Neural progenitor cell (in vitro differentiated cells): ENCODE results near the gene GOLGA5. TPM values are rescaled to one million over a fixed set of nuclear protein-coding genes. Genes with fewer than 3 reads are reported as not detected.
A peak's percentile ranks its signal among the peaks of the same experiment; 100 is the strongest.

Experiments
- DNase-seq: peaks from one replicate; pipeline ENCODE4 v3.0.0-alpha.2; 2016; ENCODE audit warnings: low spot score
- H2AFZ ChIP-seq: fragments of 200-600 bp; sonication (generic); replicated peaks from 2 replicates; pipeline ENCODE4 v1.6.1; 2016; ENCODE audit warnings: antibody characterized with exemption
- H3F3A ChIP-seq: fragments of 200-600 bp; sonication (generic); 2 replicates; pipeline ENCODE4 v1.6.1; 2016; ENCODE audit warnings: antibody characterized with exemption, low read depth
- H3K27ac ChIP-seq: fragments of 200-600 bp; sonication (generic); 2 replicates; pipeline ENCODE4 v1.5.1; 2016; ENCODE audit warnings: mild to moderate bottlenecking
- H3K27me3 ChIP-seq: fragments of 200-600 bp; sonication (generic); 2 replicates; pipeline ENCODE4 v1.6.1; 2016; ENCODE audit warnings: mild to moderate bottlenecking, moderate library complexity
- H3K36me3 ChIP-seq: fragments of 200-600 bp; sonication (generic); 2 replicates; pipeline ENCODE4 v1.5.1; 2016
- H3K4me1 ChIP-seq: fragments of 200-600 bp; sonication (generic); 2 replicates; pipeline ENCODE4 v1.6.1; 2016; ENCODE audit warnings: mixed run types
- H3K4me2 ChIP-seq: fragments of 200-600 bp; sonication (generic); 2 replicates; pipeline ENCODE4 v1.6.1; 2016
- H3K4me3 ChIP-seq: fragments of 200-600 bp; sonication (generic); 2 replicates; pipeline ENCODE4 v1.5.1; 2016
- H3K79me2 ChIP-seq: fragments of 200-600 bp; sonication (generic); 2 replicates; pipeline ENCODE4 v1.6.1; 2016; ENCODE audit warnings: low read depth
- H3K9ac ChIP-seq: fragments of 200-600 bp; sonication (generic); 2 replicates; pipeline ENCODE4 v1.6.1; 2016
- H3K9me3 ChIP-seq: fragments of 200-600 bp; sonication (generic); 2 replicates; pipeline ENCODE4 v1.5.1; 2016; ENCODE audit warnings: low read depth
- H4K20me1 ChIP-seq: fragments of 200-600 bp; sonication (generic); 2 replicates; pipeline ENCODE4 v1.6.1; 2016; ENCODE audit warnings: low read depth
- H3K27ac Mint-ChIP-seq: 3 replicates; pipeline ENCODE4 v1.8.0; 2021; ENCODE audit warnings: mixed read lengths
- H3K27me3 Mint-ChIP-seq: 2 replicates; pipeline ENCODE4 v1.8.0; 2022; ENCODE audit warnings: low read depth, mild to moderate bottlenecking, inconsistent platforms, moderate library complexity, mixed read lengths; ENCODE audit not compliant: insufficient read depth
- H3K36me3 Mint-ChIP-seq: 3 replicates; pipeline ENCODE4 v1.8.0; 2021; ENCODE audit warnings: mixed read lengths
- H3K4me1 Mint-ChIP-seq: 3 replicates; pipeline ENCODE4 v1.8.0; 2021; ENCODE audit warnings: mixed read lengths
- H3K4me3 Mint-ChIP-seq: 3 replicates; pipeline ENCODE4 v1.8.0; 2021; ENCODE audit warnings: mild to moderate bottlenecking, moderate library complexity, mixed read lengths
- H3K9me3 Mint-ChIP-seq: 3 replicates; pipeline ENCODE4 v1.8.0; 2020; ENCODE audit warnings: mixed read lengths
- EZH2 ChIP-seq: fragments of 200-600 bp; sonication (generic); IDR thresholded peaks from 2 replicates; pipeline ENCODE4 v1.6.1; 2017; ENCODE audit warnings: antibody characterized with exemption, mild to moderate bottlenecking, moderate library complexity
- EZH2phosphoT487 ChIP-seq: fragments of 200-600 bp; sonication (generic); IDR thresholded peaks from 2 replicates; pipeline ENCODE4 v1.6.1; 2017; ENCODE audit warnings: antibody characterized with exemption
- total RNA-seq: library from RNA; depleted of rRNA; stranded (reverse); fragments of >200 nt; gene quantifications from 2 replicates; pipeline ENCODE4 v1.2.3, GENCODE V29; 2015; ENCODE audit warnings: low replicate concordance
- TF ChIP-seq, protein P1 (sequence below): fragments of 200-600 bp; sonication (generic); IDR thresholded peaks from 2 replicates; pipeline ENCODE4 v1.5.1; 2017; ENCODE audit warnings: antibody characterized with exemption, mild to moderate bottlenecking

GOLGA5 gene
- total RNA-seq, 1 donor from 2014 or later = 34.2 TPM

DNA sequence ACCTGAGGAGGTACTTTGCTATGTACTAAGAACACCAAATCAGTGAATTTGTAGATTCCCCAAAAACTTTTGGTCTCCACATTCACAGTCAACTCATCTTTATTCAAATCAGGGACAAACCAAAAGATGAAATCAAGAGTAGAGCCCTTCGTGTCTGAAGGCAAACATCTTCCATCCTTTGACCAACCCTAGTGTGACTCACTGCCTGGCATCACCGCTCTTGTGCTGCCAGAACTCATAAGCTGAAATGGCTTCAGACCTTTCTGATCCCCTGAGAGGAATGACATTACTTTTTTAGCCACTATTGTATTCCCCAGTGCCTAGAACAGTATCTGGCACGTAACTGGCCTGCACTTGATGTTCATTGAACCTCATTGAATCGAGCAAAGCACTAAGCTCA, 50.1 kb downstream of the GOLGA5 start:
- Histone ChIP-seq H3K4me2 (no peak overlapping the region), H3K9me3 (no peaks in the 10 kb centered on the region), H3K79me2 (no peaks in the 10 kb centered on the region), H3K9ac (no peak overlapping the region), H3F3A (no peaks in the 10 kb centered on the region), H4K20me1 (no peaks in the 10 kb centered on the region), H3K36me3 (no peaks in the 10 kb centered on the region), H3K4me3 (no peak overlapping the region), H3K27ac (no peak overlapping the region), H3K27me3 (no peaks in the 10 kb centered on the region), H3K4me1 (no peaks in the 10 kb centered on the region), H2AFZ (no peak overlapping the region)
- Mint-ChIP-seq H3K27me3 (peaks cover 2% of the 10 kb centered on the region), H3K36me3 (no peaks in the 10 kb centered on the region), H3K9me3 (peaks cover 2% of the 10 kb centered on the region), H3K27ac (no peak overlapping the region), H3K4me1 (no peaks in the 10 kb centered on the region), H3K4me3 (no peak overlapping the region)
- no peak for DNase-seq
- TF ChIP-seq EZH2phosphoT487 (no peak), EZH2 (no peak)
- TF ChIP-seq, protein P1, sequence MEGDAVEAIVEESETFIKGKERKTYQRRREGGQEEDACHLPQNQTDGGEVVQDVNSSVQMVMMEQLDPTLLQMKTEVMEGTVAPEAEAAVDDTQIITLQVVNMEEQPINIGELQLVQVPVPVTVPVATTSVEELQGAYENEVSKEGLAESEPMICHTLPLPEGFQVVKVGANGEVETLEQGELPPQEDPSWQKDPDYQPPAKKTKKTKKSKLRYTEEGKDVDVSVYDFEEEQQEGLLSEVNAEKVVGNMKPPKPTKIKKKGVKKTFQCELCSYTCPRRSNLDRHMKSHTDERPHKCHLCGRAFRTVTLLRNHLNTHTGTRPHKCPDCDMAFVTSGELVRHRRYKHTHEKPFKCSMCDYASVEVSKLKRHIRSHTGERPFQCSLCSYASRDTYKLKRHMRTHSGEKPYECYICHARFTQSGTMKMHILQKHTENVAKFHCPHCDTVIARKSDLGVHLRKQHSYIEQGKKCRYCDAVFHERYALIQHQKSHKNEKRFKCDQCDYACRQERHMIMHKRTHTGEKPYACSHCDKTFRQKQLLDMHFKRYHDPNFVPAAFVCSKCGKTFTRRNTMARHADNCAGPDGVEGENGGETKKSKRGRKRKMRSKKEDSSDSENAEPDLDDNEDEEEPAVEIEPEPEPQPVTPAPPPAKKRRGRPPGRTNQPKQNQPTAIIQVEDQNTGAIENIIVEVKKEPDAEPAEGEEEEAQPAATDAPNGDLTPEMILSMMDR = no peak

DNA sequence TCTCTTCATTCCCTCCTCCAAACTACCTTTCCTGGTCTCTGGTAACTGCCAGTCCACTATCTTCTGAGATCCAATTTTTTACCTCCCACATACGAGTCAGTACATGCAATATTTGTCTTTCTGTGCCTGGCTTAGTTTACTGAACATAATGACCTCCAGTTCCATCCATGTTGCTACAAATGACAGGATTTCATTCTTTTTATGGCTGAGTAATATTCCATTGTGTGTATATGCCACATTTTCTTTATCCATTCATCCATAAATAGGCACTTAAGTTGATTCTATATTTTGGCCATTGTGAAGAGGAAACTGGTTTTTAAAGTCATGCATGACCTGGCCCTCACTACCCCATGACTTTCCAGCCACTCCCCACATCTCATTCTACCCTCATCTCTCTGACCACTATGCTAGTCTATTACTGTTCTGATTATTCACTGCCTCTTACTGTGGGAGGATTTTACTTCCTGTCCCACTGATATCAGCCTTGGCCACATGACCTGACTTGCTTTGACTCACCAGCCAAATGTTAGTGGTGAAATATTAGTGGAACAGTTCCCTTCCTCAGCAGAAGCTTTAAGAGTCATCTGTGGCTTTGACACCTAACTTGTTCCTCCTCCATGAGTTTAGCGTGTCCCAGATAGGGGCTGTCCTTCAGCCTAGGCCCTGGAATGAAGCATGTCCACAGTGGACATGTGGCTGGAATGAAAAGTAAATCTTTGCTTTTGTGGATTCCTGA, 52.2 kb downstream of the GOLGA5 start:
- no peak overlapping the region for H3K4me3 ChIP-seq
- no peak overlapping the region for H3K4me2 ChIP-seq
- Mint-ChIP-seq H3K4me3 (no peak overlapping the region), H3K36me3 (no peaks in the 10 kb centered on the region), H3K27ac (no peak overlapping the region), H3K4me1 (no peaks in the 10 kb centered on the region), H3K27me3 (peaks cover 4% of the 10 kb centered on the region), H3K9me3 (peaks cover 2% of the 10 kb centered on the region)
- no peaks in the 10 kb centered on the region for H3F3A ChIP-seq
- H3K27me3 ChIP-seq = no peaks in the 10 kb centered on the region
- H3K9me3 ChIP-seq = no peaks in the 10 kb centered on the region
- DNase-seq = no peak
- no peaks in the 10 kb centered on the region for H3K36me3 ChIP-seq
- no peaks in the 10 kb centered on the region for H4K20me1 ChIP-seq
- H3K4me1 ChIP-seq = no peaks in the 10 kb centered on the region
- no peak overlapping the region for H2AFZ ChIP-seq
- no peak overlapping the region for H3K9ac ChIP-seq
- no peak overlapping the region for H3K27ac ChIP-seq
- no peak for TF ChIP-seq EZH2phosphoT487
- no peak for TF ChIP-seq EZH2
- TF ChIP-seq, protein P1 = no peak
- no peaks in the 10 kb centered on the region for H3K79me2 ChIP-seq

DNA sequence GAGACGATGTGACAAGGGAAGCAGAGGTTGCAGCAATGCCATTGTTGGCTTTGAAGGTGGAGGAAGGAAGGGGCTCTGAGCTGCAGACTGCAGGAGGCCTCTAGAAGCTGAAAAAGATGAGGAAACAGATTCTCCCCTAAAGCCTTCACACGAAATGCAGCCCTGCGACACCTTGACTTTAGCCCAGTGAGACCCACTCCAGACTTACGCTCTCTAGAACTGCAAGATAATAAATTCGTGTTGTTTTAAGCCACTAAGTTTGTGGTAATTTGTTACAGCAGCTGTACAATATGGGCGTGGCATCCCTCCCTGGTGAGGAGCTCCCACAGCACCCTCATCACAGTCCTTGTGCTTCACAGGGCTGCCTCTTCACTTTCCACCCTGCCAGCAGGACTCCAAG, 53.2 kb downstream of the GOLGA5 start:
- H3K4me1 Mint-ChIP-seq = no peaks in the 10 kb centered on the region
- Histone ChIP-seq H3K27ac (no peak overlapping the region), H3K4me3 (no peak overlapping the region), H3K9me3 (no peaks in the 10 kb centered on the region), H3K4me1 (no peaks in the 10 kb centered on the region), H3K27me3 (no peaks in the 10 kb centered on the region), H3K79me2 (no peaks in the 10 kb centered on the region), H3K4me2 (no peak overlapping the region), H3F3A (no peaks in the 10 kb centered on the region), H4K20me1 (no peaks in the 10 kb centered on the region), H3K9ac (no peak overlapping the region), H2AFZ (no peak overlapping the region), H3K36me3 (no peaks in the 10 kb centered on the region)
- H3K4me3 Mint-ChIP-seq = no peak overlapping the region
- H3K27me3 Mint-ChIP-seq = peaks cover 4% of the 10 kb centered on the region
- no peak for DNase-seq
- peaks cover 3% of the 10 kb centered on the region for H3K9me3 Mint-ChIP-seq
- H3K36me3 Mint-ChIP-seq = no peaks in the 10 kb centered on the region
- H3K27ac Mint-ChIP-seq = peak overlapping the region; percentile 30
- TF ChIP-seq EZH2 (no peak), EZH2phosphoT487 (no peak)
- TF ChIP-seq, protein P1 = no peak
